ENCODE measurements around the gene GNAI3. TPM values are rescaled to one million over a fixed set of nuclear protein-coding genes. Genes with fewer than 3 reads are reported as not detected.

GNAI3 gene
- total and polyA plus RNA-seq, 2 of the 8 experiments (the other 6 are each of a cell fraction or from before 2014, with no cell fraction given), result 4.0 to 9.8 TPM

GRCh38 chr1:109529881-109530456 is 18.4 kb upstream of the GNAI3 start:
- DNase-seq (ENCODE audit: low read depth in 1 of 2, low spot score in 2 of 2), result no peak
- H2AFZ ChIP-seq (ENCODE audit: low read length), result peak overlapping the region; percentile 76
- POLR2A ChIA-PET (ENCODE audit: partially characterized antibody), result interaction anchor here (0.8 to 2.6 kb wide), 9 partner anchors 12 to 104 kb away, joined by 3 to 9 read pairs (median 6); partner anchors contain the start of genes AMIGO1, CYB561D1, GNAI3 and PSMA5
- TF ChIP-seq NANOG (IDR thresholded peaks at IDR 0.05; ENCODE audit: insufficient read depth, low read depth, low read length, poor library complexity, severe bottlenecking), result no peak
- TF ChIP-seq SIRT6 (IDR thresholded peaks at IDR 0.05; ENCODE audit: low read length), result no peak
- TF ChIP-seq EZH2 (IDR thresholded peaks at IDR 0.05; ENCODE audit: low read depth, low read length, severe bottlenecking), result no peak
- no peak for TF ChIP-seq POLR2A (IDR thresholded peaks at IDR 0.05; ENCODE audit: control extremely low read depth in 1 of 2, low read depth in 2 of 2, low read length in 2 of 2)
- no peak for TF ChIP-seq CBX8 (IDR thresholded peaks at IDR 0.05; ENCODE audit: borderline replicate concordance, low read depth, low read length)
- no peak for TF ChIP-seq RAD21 (IDR thresholded peaks at IDR 0.05 in 1 of 2, conservative IDR thresholded peaks at IDR 0.05 in 1 of 2; ENCODE audit: low read depth in 2 of 2, low read length in 2 of 2)
- TF ChIP-seq CEBPB (IDR thresholded peaks at IDR 0.05; ENCODE audit: low read depth, low read length), result no peak
- TF ChIP-seq E2F6 (IDR thresholded peaks at IDR 0.05), result no peak
- no peak for TF ChIP-seq SP1 (IDR thresholded peaks at IDR 0.05; ENCODE audit: low read depth, low read length)
- TF ChIP-seq KDM4A (IDR thresholded peaks at IDR 0.05; ENCODE audit: low read depth, low read length, severe bottlenecking), result no peak
- TF ChIP-seq TCF12 (IDR thresholded peaks at IDR 0.05; ENCODE audit: low read depth, low read length), result no peak
- TF ChIP-seq BCL11A (IDR thresholded peaks at IDR 0.05; ENCODE audit: low read depth in 2 of 2, low read length in 2 of 2), result no peak

More at GRCh38 chr1:109529881-109530456, 18.4 kb upstream of the GNAI3 start:
- Histone ChIP-seq H4K20me1 (replicated peaks in 1 of 2; ENCODE audit: control insufficient read depth in 1 of 2, insufficient read depth in 2 of 2, low read length in 2 of 2) (no peaks in the 10 kb centered on the region), H3K9me3 (ENCODE audit: insufficient read depth in 2 of 2, low read depth in 1 of 2, low read length in 1 of 2) (no peaks in the 10 kb centered on the region), H2BK20ac (ENCODE audit: low read length) (no peak overlapping the region), H2BK120ac (replicated peaks; ENCODE audit: low read depth, low read length) (no peak overlapping the region), H3K4me2 (ENCODE audit: insufficient read depth in 1 of 2, low read depth in 2 of 2, low read length in 2 of 2) (no peak overlapping the region), H4K5ac (ENCODE audit: insufficient read length, low read depth, low read length) (no peak overlapping the region), H3K79me2 (ENCODE audit: control insufficient read depth in 1 of 2, insufficient read depth in 2 of 2, low read length in 2 of 2) (no peaks in the 10 kb centered on the region), H3K23ac (ENCODE audit: insufficient read length) (no peak overlapping the region), H4K91ac (replicated peaks; ENCODE audit: insufficient read length, low read length) (no peak overlapping the region), H3K23me2 (ENCODE audit: low read depth, low read length) (no peaks in the 10 kb centered on the region; the same call in 1 of the 2 replicates), H3K27me3 (replicated peaks in 1 of 4; ENCODE audit: control insufficient read depth in 3 of 4, extremely low read depth in 1 of 4, insufficient read depth in 3 of 4, low read length in 3 of 4) (no peaks in the 10 kb centered on the region), H3K27ac (ENCODE audit: low read depth, low read length) (no peak overlapping the region), H2BK12ac (ENCODE audit: low read depth, low read length) (no peak overlapping the region), H2BK5ac (ENCODE audit: low read depth, low read length) (no peak overlapping the region), H3K18ac (ENCODE audit: extremely low read depth, low read length) (peak overlapping the region; percentile 55; the same call in 1 of the 2 replicates), H3K36me3 (ENCODE audit: control insufficient read depth in 2 of 4, insufficient read depth in 4 of 4, low read length in 3 of 4) (no peaks in the 10 kb centered on the region), H2AK5ac (ENCODE audit: low read depth, low read length) (no peak overlapping the region), H3K9ac (replicated peaks in 1 of 4; ENCODE audit: extremely low read depth in 1 of 4, low read depth in 3 of 4, low read length in 3 of 4) (no peak overlapping the region; a peak in 1 of 7 replicates), H2BK15ac (ENCODE audit: low read length) (peak overlapping the region; percentile 19; the same call in 1 of the 2 replicates), H3K4me3 (ENCODE audit: extremely low read depth in 1 of 4, insufficient read depth in 2 of 4, low read depth in 3 of 4, low read length in 4 of 4) (no peak overlapping the region), H3K4ac (replicated peaks; ENCODE audit: insufficient read length, low read depth, low read length) (no peak overlapping the region), H3K14ac (ENCODE audit: insufficient read length) (no peak overlapping the region), H3K4me1 (replicated peaks in 1 of 4; ENCODE audit: control insufficient read depth in 3 of 4, insufficient read depth in 4 of 4, low read length in 3 of 4) (peaks cover 0 to 3% (median 1%) of the 10 kb centered on the region in 4 experiments; a peak in 4 of 7 replicates), H3K56ac (replicated peaks; ENCODE audit: insufficient read length, low read depth, low read length) (no peak overlapping the region), H3K79me1 (ENCODE audit: low read depth, low read length) (no peaks in the 10 kb centered on the region), H4K8ac (ENCODE audit: extremely low read depth, insufficient read depth, low read length) (no peak overlapping the region)
- CTCF ChIA-PET (ENCODE audit: partially characterized antibody), result interaction anchor here (0.7 to 26.3 kb wide), 14 partner anchors 8 to 558 kb away, joined by 3 to 1755 read pairs (median 4); partner anchors contain the start of genes AHCYL1, AMIGO1, ATXN7L2 and CYB561D1
- WGBS, 2 experiments (ENCODE audit: extremely low coverage in 1 of 2, insufficient coverage in 1 of 2, insufficient read length in 1 of 2, insufficient replicate concordance in 2 of 2, low coverage in 1 of 2, low lambda C conversion rate in 2 of 2, missing lambda C conversion rate in 1 of 2), result 84% methylated on average over 8 of the region's 8 CpGs; no CpG with 5 or more reads in 1 of the 2 experiments
- FAIRE-seq, result no peak

All from H1 (cell line).